Activated CD4-positive, alpha-beta T cell treated with anti-CD3 and anti-CD28 coated beads for 1 hour (primary cell): ENCODE results near the gene SNTG2.

ENCODE experiments used
- DNase-seq: peaks from one replicate; pipeline ENCODE4 v3.0.0-alpha.2; 2020

SNTG2 gene

GRCh38 chr2:1297372-1298159, 346.9 kb downstream of the SNTG2 start:
- DNase-seq: no peak

DNA sequence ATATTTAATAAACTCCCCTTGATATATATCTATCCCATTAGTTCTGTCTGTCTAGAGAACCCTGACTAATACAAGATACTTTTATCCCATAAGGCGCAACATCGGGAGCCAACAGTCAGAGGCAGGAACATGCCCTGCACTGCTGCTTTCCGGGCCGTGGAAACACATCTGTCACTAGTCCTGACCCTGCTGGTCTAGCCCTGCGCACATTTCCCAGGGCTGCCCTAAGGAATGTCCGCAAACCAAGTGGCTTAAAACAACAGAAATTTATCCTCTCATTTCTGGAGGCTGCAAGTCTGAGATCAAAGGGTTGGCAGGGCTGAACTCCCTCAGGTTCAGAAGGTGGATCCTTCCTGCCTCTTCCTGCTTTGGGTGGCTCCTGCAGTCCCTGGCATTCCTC, 348.4 kb downstream of the SNTG2 start:
- no peak for DNase-seq

DNA sequence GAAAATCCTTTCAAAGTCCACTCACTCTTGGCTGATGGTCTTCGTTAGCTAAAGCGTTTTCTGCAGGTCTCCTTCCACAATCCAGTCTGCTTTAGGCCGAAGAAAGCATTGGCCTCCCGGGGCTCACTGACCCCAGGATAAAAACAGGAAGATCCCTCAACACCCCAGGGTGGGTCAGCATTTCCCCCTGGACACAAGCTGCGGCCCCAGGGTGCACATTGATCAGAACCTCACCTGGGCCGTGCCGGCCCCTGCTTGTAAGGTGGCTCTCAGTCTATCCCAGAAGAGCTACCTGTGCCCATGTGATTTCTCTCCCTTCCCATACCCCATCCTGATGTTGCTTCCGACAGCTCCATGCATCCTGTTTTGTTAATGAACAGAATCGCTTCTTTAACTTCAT, 349.6 kb downstream of the SNTG2 start:
- DNase-seq: no peak

- no peak for DNase-seq
Measured at GRCh38 chr2:1301056-1301455, 350.4 kb downstream of the SNTG2 start.

- no peak for DNase-seq
Measured at GRCh38 chr2:1305342-1306013, 354.8 kb downstream of the SNTG2 start.

DNA sequence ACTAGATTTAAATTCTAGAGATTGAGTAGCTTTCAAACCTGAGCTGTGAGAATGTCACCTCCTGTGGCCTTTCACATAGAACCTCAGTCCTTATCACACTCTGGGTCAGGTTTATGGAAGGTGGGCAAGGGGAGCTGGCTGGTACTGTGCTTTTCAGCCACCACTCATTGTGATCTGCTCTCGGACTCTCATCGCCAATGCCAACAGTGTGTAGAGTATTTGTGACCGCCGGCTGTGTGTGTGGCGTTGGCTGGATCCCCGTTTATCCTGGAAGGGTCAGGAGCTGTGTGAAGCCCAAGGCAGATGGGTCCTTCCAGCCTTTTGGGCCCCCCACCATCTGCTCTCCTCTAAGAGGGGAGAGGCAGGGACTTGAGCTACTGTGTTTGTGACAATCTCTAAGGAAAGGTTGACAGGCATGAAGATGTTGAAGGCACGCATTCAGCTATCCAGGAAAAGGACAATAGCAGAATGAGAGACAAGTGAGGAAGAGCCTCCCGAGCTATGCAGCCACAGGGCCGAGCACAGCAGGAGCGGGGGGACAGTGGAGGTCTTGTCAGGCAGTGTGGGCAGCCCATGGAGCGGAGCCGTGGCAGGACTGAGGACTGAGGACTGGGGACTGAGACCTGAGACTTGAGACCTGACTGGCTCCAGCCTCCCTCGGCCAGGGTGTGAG, 355.5 kb downstream of the SNTG2 start:
- DNase-seq: no peak

- no peak for DNase-seq
Measured at GRCh38 chr2:1306687-1307516, 356.3 kb downstream of the SNTG2 start.

DNA sequence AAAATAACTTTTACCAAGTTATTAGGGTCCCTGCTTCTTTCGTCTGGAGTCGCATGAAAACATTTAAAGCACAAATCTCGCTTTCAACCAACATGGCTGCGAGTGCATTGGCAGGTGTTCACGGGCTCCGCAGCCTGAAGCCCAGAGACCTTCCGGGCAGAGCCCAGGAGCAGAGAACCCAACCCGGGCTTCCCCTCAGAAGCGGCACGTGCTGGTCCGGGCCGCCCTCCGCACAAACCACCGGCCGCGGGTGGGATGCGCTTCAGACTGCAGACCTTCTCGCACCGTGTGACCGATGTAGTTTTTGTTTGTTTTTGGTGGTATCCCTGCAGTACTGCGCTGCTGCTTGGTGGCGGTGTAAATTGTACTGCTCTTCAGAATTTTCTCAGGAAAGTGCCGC, 357.0 kb downstream of the SNTG2 start:
- no peak for DNase-seq

DNA sequence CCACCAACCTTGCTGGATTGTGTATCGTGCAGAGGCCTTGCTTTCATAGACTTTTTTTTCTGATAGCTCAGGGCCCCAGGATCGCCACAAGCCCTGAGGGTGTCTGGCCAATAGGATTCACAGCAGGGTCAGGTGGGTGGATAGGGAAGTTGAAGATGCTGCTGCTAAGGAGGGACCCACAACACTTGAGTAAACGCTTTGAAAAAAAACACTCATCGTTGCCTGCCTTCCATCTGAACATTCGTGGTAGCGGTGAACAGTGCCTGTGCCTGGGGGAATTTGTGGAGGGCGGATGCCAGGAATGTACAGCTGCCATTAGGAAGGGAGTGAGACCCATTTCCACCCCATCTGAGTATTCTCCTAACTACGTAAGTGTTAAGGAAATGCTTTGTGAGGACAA, 358.0 kb downstream of the SNTG2 start:
- DNase-seq: no peak

GRCh38 chr2:1309507-1309906, 358.9 kb downstream of the SNTG2 start:
- no peak for DNase-seq

DNA sequence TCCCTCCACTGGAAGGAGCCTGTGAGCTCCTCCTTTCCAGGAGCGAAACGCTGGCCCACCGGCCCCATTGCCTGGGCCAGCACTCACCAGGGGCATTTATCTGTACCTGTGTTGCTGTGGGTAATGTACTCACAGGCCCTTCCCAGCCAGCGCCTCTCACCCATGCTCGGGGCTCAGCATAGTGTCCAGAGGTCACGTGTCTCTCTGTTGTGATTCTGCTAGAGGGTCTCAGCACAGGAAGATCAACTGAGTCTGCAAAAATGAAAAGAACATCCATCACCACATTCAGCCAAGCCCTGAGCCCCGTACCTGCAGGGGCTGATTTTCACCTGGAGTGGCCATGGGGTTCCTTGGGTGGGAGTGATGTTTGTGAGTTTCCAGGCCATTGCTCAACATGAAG, 359.6 kb downstream of the SNTG2 start:
- no peak for DNase-seq

- DNase-seq: no peak
Measured at GRCh38 chr2:1310866-1311265, 360.2 kb downstream of the SNTG2 start.

DNA sequence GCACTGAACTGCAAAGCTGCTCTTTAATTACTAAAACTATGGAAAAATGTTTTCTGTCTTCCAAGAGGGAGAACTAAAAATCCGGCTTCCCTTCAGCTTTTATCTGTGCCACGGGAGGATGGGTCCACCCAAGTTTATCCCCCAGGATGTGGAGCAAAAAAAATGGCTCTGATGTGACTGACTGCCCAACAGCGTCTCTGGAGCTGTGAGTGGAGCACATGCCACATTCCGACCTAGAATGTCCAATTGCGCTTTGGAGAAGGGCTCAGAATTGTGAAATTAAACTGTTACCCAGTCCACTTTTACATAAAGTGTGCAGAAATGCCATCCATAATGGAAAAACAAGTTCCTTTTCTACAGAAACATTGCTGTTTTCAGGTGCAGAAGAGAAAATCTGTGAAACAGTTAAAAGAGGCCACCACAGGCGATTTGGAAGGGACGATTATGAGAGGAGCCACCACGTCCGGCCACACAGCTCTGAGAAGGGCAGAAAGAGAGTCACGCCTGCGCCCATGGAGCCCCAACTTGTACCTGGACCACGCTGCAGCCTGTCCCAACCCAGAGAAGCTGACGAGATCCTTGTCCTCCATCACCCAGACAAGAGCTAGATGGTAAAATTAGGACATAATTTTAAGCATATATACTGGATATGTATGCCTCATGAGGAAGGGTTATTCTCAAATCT, 362.7 kb downstream of the SNTG2 start:
- no peak for DNase-seq

GRCh38 chr2:1314254-1314653, 363.6 kb downstream of the SNTG2 start:
- no peak for DNase-seq

GRCh38 chr2:1318366-1319009, 367.8 kb downstream of the SNTG2 start:
- no peak for DNase-seq

GRCh38 chr2:1319393-1319792, 368.7 kb downstream of the SNTG2 start:
- no peak for DNase-seq

DNA sequence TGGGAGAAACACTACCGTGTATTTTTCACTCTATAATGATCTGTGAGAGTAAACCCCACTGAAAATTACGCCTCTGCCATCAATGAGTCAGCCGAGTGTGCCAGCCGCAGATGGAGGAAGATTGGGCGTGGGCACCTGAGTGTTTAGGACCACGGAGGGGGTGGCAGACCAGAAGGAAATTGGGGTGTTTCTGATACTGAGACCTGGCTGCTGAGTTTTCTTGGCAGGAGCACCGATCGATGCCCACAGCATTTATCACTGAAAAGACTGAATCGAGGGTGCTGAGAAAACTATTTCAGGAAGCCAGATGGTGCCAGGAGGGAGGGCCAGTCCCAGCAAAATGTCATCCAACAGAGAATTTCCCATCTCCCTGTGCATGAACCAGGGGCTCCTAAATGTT, 370.7 kb downstream of the SNTG2 start:
- DNase-seq: no peak

- DNase-seq: no peak
Measured at GRCh38 chr2:1324884-1325283, 374.2 kb downstream of the SNTG2 start.

DNA sequence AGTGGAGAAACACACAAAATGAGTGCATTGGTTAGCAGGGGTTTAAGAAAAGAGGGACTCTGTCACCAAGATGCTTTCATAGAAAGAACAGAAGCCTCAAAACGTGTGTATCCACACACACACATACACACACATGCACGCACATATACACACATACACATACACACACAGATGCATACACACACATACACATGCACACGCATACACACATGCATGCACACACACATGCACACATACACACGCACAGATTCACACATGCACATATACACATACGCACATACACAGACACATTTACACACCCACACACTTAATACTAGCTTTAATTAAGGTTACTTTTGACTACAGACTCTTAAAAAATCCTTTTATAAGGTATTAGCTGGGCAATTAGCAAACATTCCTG, 378.0 kb downstream of the SNTG2 start:
- no peak for DNase-seq

DNA sequence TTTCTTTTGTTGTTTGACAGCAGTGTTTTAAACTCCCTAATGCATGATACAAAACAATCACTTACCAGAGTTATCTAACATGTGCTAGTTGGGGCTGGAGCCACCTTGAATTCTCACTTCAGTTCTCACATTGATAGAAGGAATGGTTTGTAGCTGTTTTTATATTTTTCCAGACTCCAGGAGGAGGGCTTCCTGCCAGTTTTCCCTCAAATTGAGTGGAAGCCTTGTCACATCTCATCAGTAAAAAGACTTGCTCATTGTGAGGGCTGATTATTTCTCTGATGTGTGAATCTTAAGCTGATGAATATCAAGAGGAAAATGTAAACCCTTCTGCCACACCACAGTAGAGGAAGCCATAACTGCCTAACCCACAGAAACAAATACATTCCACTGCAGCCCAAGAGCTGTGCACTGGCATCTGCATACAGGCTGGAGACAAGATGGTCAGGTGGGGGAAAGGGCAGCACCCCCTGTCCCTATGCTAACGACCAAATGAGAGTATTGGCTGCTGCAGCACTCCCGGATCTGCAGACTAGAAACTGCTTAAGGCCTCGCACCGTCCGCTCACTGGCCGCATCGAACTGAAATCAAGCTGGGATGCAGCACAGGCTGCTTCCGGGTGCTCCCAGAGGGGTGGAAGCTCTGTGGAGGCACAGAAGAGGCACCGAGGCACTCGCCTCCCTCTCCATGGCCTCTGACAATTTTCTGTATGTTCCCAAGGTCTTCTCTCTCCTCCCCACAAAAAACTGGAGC, 388.9 kb downstream of the SNTG2 start:
- DNase-seq: no peak

- DNase-seq: no peak
Measured at GRCh38 chr2:1340141-1340512, 389.5 kb downstream of the SNTG2 start.
